Gastroesophageal sphincter (tissue), 3 donors: Measurements from ENCODE around the gene NABP1.

ENCODE experiments used
- EP300 ChIP-seq: sonication (generic); formaldehyde crosslinking; IDR thresholded peaks from one replicate; pipeline ENCODE4 v1.6.1; 2017; ENCODE audit warnings: antibody characterized with exemption, mild to moderate bottlenecking
- POLR2A ChIP-seq, 2 donors: fragments of 450-650 bp; IDR thresholded peaks; one replicate each; pipeline ENCODE4 v1.6.1; 2017; ENCODE audit warnings: antibody characterized with exemption in 2 of 2, mild to moderate bottlenecking in 2 of 2, moderate library complexity in 1 of 2
- TF ChIP-seq, protein P1 (sequence below), 4 experiments: fragments of 200-600 bp in 2 of 4; fragments of 450-650 bp in 2 of 4; sonication (generic) in 1 of 4; IDR thresholded peaks; one replicate each; pipeline ENCODE4 v1.5.1; 2017 to 2019; ENCODE audit warnings: antibody characterized with exemption in 4 of 4, mild to moderate bottlenecking in 2 of 4, moderate library complexity in 2 of 4

DNA sequence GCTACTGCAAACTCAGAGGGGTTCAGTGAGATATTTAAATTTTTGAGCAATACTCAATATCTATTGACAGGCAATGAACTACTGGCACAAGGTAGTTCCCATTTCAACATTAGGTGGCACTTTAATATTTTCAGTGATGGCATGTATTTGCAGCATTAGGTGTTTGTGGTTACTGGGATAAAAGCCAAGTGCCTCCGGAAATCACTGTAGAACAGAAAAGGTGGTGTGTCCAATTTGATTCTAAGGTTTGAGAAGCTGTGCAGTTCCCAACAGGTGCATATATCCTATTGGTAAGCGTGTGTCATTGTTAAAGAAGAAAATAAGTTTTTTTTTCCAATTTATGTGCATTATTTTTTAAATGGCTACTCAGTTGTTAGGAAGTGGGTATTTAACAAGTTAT lies 41.3 kb downstream of the NABP1 start:
- no peak for TF ChIP-seq EP300
- TF ChIP-seq POLR2A (IDR thresholded peaks at IDR 0.05): no peak
- TF ChIP-seq, protein P1, sequence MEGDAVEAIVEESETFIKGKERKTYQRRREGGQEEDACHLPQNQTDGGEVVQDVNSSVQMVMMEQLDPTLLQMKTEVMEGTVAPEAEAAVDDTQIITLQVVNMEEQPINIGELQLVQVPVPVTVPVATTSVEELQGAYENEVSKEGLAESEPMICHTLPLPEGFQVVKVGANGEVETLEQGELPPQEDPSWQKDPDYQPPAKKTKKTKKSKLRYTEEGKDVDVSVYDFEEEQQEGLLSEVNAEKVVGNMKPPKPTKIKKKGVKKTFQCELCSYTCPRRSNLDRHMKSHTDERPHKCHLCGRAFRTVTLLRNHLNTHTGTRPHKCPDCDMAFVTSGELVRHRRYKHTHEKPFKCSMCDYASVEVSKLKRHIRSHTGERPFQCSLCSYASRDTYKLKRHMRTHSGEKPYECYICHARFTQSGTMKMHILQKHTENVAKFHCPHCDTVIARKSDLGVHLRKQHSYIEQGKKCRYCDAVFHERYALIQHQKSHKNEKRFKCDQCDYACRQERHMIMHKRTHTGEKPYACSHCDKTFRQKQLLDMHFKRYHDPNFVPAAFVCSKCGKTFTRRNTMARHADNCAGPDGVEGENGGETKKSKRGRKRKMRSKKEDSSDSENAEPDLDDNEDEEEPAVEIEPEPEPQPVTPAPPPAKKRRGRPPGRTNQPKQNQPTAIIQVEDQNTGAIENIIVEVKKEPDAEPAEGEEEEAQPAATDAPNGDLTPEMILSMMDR (IDR thresholded peaks at IDR 0.05): no peak
